SK-N-SH treated with all-trans-retinoic acid at 6 μM for 48 hours (cell line): Measurements from ENCODE around the gene AMPH.

Experiments used
- ARNTL ChIP-seq: fragments of 450-650 bp; formaldehyde crosslinking; IDR thresholded peaks from 2 replicates; pipeline ENCODE4 v1.5.0; 2020; ENCODE audit warnings: low read depth, mild to moderate bottlenecking, moderate library complexity, borderline replicate concordance
- CSDC2 ChIP-seq: fragments of 250-450 bp; sonication (Bioruptor Pico); IDR thresholded peaks from 2 replicates; pipeline ENCODE4 v1.5.0; 2020; ENCODE audit warnings: mild to moderate bottlenecking, moderate library complexity
- CSRNP3 ChIP-seq: fragments of 250-450 bp; sonication (Bioruptor Pico); IDR thresholded peaks from 2 replicates; pipeline ENCODE4 v1.5.1; 2021; ENCODE audit warnings: mild to moderate bottlenecking, moderate library complexity
- GLIS3 ChIP-seq: fragments of 250-450 bp; sonication (Bioruptor Pico); IDR thresholded peaks from 2 replicates; pipeline ENCODE4 v1.5.0; 2020; ENCODE audit warnings: mild to moderate bottlenecking, moderate library complexity
- PATZ1 ChIP-seq: fragments of 250-450 bp; sonication (Bioruptor Pico); IDR thresholded peaks from 2 replicates; pipeline ENCODE4 v1.8.0; 2020; ENCODE audit warnings: mild to moderate bottlenecking, moderate library complexity, borderline replicate concordance
- TOX ChIP-seq: fragments of 250-450 bp; sonication (Bioruptor Pico); IDR thresholded peaks from 2 replicates; pipeline ENCODE4 v1.8.0; 2021; ENCODE audit warnings: mild to moderate bottlenecking, moderate library complexity, borderline replicate concordance
- ZC3H10 ChIP-seq: fragments of 250-450 bp; sonication (Bioruptor Pico); IDR thresholded peaks from 2 replicates; pipeline ENCODE4 v1.5.1; 2021; ENCODE audit warnings: mild to moderate bottlenecking, moderate library complexity
- ZFP3 ChIP-seq: fragments of 250-450 bp; sonication (Bioruptor Pico); IDR thresholded peaks from 2 replicates; pipeline ENCODE4 v1.5.0; 2020; ENCODE audit warnings: mild to moderate bottlenecking, moderate library complexity
- ZFP30 ChIP-seq: fragments of 450-650 bp; formaldehyde crosslinking; IDR thresholded peaks from 2 replicates; pipeline ENCODE4 v1.5.0; 2022; ENCODE audit warnings: mild to moderate bottlenecking, moderate library complexity
- ZNF565 ChIP-seq: fragments of 450-650 bp; formaldehyde crosslinking; conservative IDR thresholded peaks from 2 replicates; pipeline ENCODE4 v1.5.0; 2020; ENCODE audit warnings: low read depth, mild to moderate bottlenecking, moderate library complexity
- ZNF70 ChIP-seq: fragments of 450-650 bp; formaldehyde crosslinking; IDR thresholded peaks from 2 replicates; pipeline ENCODE4 v1.5.0; 2020; ENCODE audit warnings: mild to moderate bottlenecking, moderate library complexity
- ZNF8 ChIP-seq: fragments of 450-650 bp; formaldehyde crosslinking; IDR thresholded peaks from 2 replicates; pipeline ENCODE4 v1.5.0; 2020; ENCODE audit warnings: mild to moderate bottlenecking, moderate library complexity

GRCh38 chr7:38394660-38395059, 236.5 kb downstream of the AMPH start:
- TF ChIP-seq ARNTL (CRISPR knock-in tag) (no peak), ZNF70 (CRISPR knock-in tag) (no peak), ZFP30 (no peak), CSDC2 (CRISPR knock-in tag) (no peak), ZC3H10 (CRISPR knock-in tag) (no peak), PATZ1 (no peak), GLIS3 (CRISPR knock-in tag) (no peak), ZNF8 (CRISPR knock-in tag) (no peak), ZNF565 (CRISPR knock-in tag) (no peak), TOX (CRISPR knock-in tag) (no peak), ZFP3 (CRISPR knock-in tag) (no peak), CSRNP3 (no peak)
